IMR-90 (cell line): ENCODE results near the gene MIOX. TPM values are rescaled to one million over a fixed set of nuclear protein-coding genes. Genes with fewer than 3 reads are reported as not detected.

Experiments
- ATAC-seq: fragments of 200-7000 bp; cut with Tn5 transposase; 2 replicates; pipeline ENCODE4 v1.9.1; 2020; ENCODE audit warnings: low read depth, mild to moderate bottlenecking, moderate library complexity
- BruUV-seq: library from RNA; stranded (reverse); fragments of 400-500 nt; replicated peaks from 2 replicates; lab custom pipeline; 2021; lab: Mats Ljungman, UMichigan
- CTCF ChIA-PET: fragments of 300-600 bp; formaldehyde crosslinking; extraction: SDS; loops from one replicate; lab custom pipeline; 2021; ENCODE audit warnings: antibody characterized with exemption; lab: Yijun Ruan, JAX
- POLR2A ChIA-PET: fragments of 300-600 bp; sonication (Branson Sonifier 250); formaldehyde crosslinking; loops from one replicate; lab custom pipeline; 2022; ENCODE audit warnings: antibody characterized with exemption; ENCODE audit not compliant: unreplicated experiment; lab: Charles Lee
- DNase-seq: peaks from one replicate; pipeline ENCODE4 v3.0.0; 2013
- H2AFZ ChIP-seq: replicated peaks from 2 replicates; pipeline ENCODE3; 2013; ENCODE audit warnings: low read length, mild to moderate bottlenecking; ENCODE audit not compliant: poor library complexity
- H2AK5ac ChIP-seq: 2 replicates; pipeline ENCODE4 v1.6.1; 2013; ENCODE audit warnings: low read depth, low read length, inconsistent platforms
- H2AK9ac ChIP-seq: replicated peaks from 2 replicates; pipeline ENCODE3; 2013; ENCODE audit warnings: mild to moderate bottlenecking, low read depth, low read length, moderate library complexity; ENCODE audit not compliant: poor library complexity
- H2BK120ac ChIP-seq: 2 replicates; pipeline ENCODE4 v1.6.1; 2013; ENCODE audit warnings: low read depth, low read length, inconsistent platforms
- H2BK15ac ChIP-seq: 3 replicates; pipeline ENCODE4 v1.6.1; 2013; ENCODE audit warnings: low read depth, low read length, inconsistent platforms
- H2BK20ac ChIP-seq: 2 replicates; pipeline ENCODE4 v1.6.1; 2013; ENCODE audit warnings: low read depth, mild to moderate bottlenecking, inconsistent platforms, low read length, moderate library complexity
- H2BK5ac ChIP-seq: 2 replicates; pipeline ENCODE4 v1.6.1; 2013; ENCODE audit warnings: mild to moderate bottlenecking, low read depth, low read length, inconsistent platforms; ENCODE audit not compliant: poor library complexity, severe bottlenecking
- H3K14ac ChIP-seq: replicated peaks from 2 replicates; pipeline ENCODE4 v1.6.1; 2013; ENCODE audit warnings: low read depth, low read length, inconsistent platforms
- H3K18ac ChIP-seq: 2 replicates; pipeline ENCODE4 v1.6.1; 2013; ENCODE audit warnings: low read depth, low read length, control low read depth
- H3K23ac ChIP-seq: 2 replicates; pipeline ENCODE4 v1.6.1; 2013; ENCODE audit warnings: low read depth, low read length, inconsistent platforms
- H3K27ac ChIP-seq: 2 replicates; pipeline ENCODE4 v1.5.1; 2013; ENCODE audit warnings: mild to moderate bottlenecking, control low read depth, low read length; ENCODE audit not compliant: insufficient read depth
- H3K27me3 ChIP-seq: 2 replicates; pipeline ENCODE4 v1.6.1; 2013; ENCODE audit warnings: low read length; ENCODE audit not compliant: control insufficient read depth, insufficient read depth
- H3K36me3 ChIP-seq: 2 replicates; pipeline ENCODE4 v1.6.1; 2013; ENCODE audit warnings: low read length, mixed read lengths; ENCODE audit not compliant: control insufficient read depth, insufficient read depth
- H3K4ac ChIP-seq: 2 replicates; pipeline ENCODE4 v1.6.1; 2013; ENCODE audit warnings: low read depth, low read length, inconsistent platforms
- H3K4me1 ChIP-seq: 2 replicates; pipeline ENCODE4 v1.6.1; 2013; ENCODE audit warnings: low read length, mixed read lengths; ENCODE audit not compliant: control insufficient read depth, insufficient read depth
- H3K4me2 ChIP-seq: 2 replicates; pipeline ENCODE4 v1.6.1; 2013; ENCODE audit warnings: low read depth, mild to moderate bottlenecking, control low read depth, low read length, moderate library complexity
- H3K4me3 ChIP-seq: 2 replicates; pipeline ENCODE4 v1.5.1; 2013; ENCODE audit warnings: low read depth, mild to moderate bottlenecking, control low read depth, low read length, moderate library complexity; ENCODE audit not compliant: insufficient read depth
- H3K56ac ChIP-seq: 2 replicates; pipeline ENCODE4 v1.6.1; 2013; ENCODE audit warnings: low read length, inconsistent platforms; ENCODE audit not compliant: insufficient read depth; ENCODE audit errors: extremely low read depth
- H3K79me1 ChIP-seq, 2 experiments: 2 replicates each; pipeline ENCODE4 v1.6.1; 2013; ENCODE audit warnings: low read length in 2 of 2, inconsistent platforms in 1 of 2, low read depth in 1 of 2
- H3K9ac ChIP-seq: 2 replicates; pipeline ENCODE4 v1.6.1; 2013; ENCODE audit warnings: low read depth, low read length, control low read depth
- H3K9me1 ChIP-seq: 2 replicates; pipeline ENCODE4 v1.6.1; 2013; ENCODE audit warnings: low read length, inconsistent platforms; ENCODE audit not compliant: insufficient read depth
- H3K9me3 ChIP-seq: 2 replicates; pipeline ENCODE4 v1.6.1; 2013; ENCODE audit warnings: low read length; ENCODE audit not compliant: control insufficient read depth, insufficient read depth
- H4K20me1 ChIP-seq: 2 replicates; pipeline ENCODE4 v1.6.1; 2013; ENCODE audit warnings: low read length, inconsistent platforms; ENCODE audit not compliant: insufficient read depth
- H4K5ac ChIP-seq: 2 replicates; pipeline ENCODE4 v1.6.1; 2013; ENCODE audit warnings: mild to moderate bottlenecking, low read depth, low read length, control low read depth
- H4K8ac ChIP-seq, 2 experiments: 2 replicates each; pipeline ENCODE4 v1.6.1; 2013; ENCODE audit warnings: low read depth in 2 of 2, low read length in 2 of 2, control low read depth in 1 of 2, inconsistent platforms in 1 of 2
- H4K91ac ChIP-seq: 2 replicates; pipeline ENCODE4 v1.6.1; 2013; ENCODE audit warnings: low read depth, low read length, inconsistent platforms; ENCODE audit not compliant: insufficient read depth
- MAFK ChIP-seq: IDR thresholded peaks from 2 replicates; pipeline ENCODE4 v1.6.1; 2012; ENCODE audit warnings: low read depth, low read length, improper control_type of control experiment
- NFE2L2 ChIP-seq: fragments of 150-350 bp; IDR thresholded peaks from 2 replicates; pipeline ENCODE4 v1.6.1; 2016; ENCODE audit warnings: low read depth, mild to moderate bottlenecking, low read length
- RCOR1 ChIP-seq: IDR thresholded peaks from 2 replicates; pipeline ENCODE4 v1.6.1; 2012; ENCODE audit warnings: mild to moderate bottlenecking, low read length, improper control_type of control experiment; ENCODE audit not compliant: insufficient replicate concordance
- SMC3 ChIP-seq: fragments of 150-350 bp; IDR thresholded peaks from 2 replicates; pipeline ENCODE4 v1.6.1; 2016; ENCODE audit warnings: low read depth, mild to moderate bottlenecking, antibody characterized with exemption, low read length, moderate library complexity
- WGBS, 2 experiments: methylation state at CpG; one replicate each; pipeline versions ENCODE4 v1.1.5 to v1.1.7; 2013; ENCODE audit warnings: missing lambda C conversion rate in 2 of 2; ENCODE audit not compliant: insufficient read length in 1 of 2; ENCODE audit errors: extremely low coverage in 2 of 2; 5-methylcytosine and 5-hydroxymethylcytosine counted together
- dilution Hi-C: fragments of 300-500 bp; cut with HindIII; formaldehyde crosslinking; loops from one replicate; pipeline ENCODE4 v1.14.3; 2018; ENCODE audit warnings: low sequenced_read_pairs; ENCODE audit not compliant: unreplicated experiment
- in situ Hi-C: fragments of 300-500 bp; cut with MboI; formaldehyde crosslinking; loops from 3 replicates; pipeline ENCODE4 v1.14.3; 2019; ENCODE audit warnings: low sequenced_read_pairs, inconsistent platforms, mixed read lengths
- intact Hi-C: fragments of 100-400 bp; cut with micrococcal nuclease; formaldehyde crosslinking; loops from 2 replicates; pipeline ENCODE4 v1.10.0; 2022
- polyA plus RNA-seq, 3 experiments: library from polyadenylated mRNA; depleted of rRNA; stranded (reverse); fragments of >200 nt; gene quantifications; 2 replicates each; pipeline ENCODE4 v1.2.3, GENCODE V29; 2012; ENCODE audit warnings: low replicate concordance in 1 of 3
- total RNA-seq: library from RNA; depleted of rRNA; stranded (reverse); fragments of >200 nt; gene quantifications from 2 replicates; pipeline ENCODE4 v1.2.3, GENCODE V29; 2012

The MIOX gene
- total and polyA plus RNA-seq, 2 of the 4 experiments (the other 2 are of a cell fraction), result not detected

DNA sequence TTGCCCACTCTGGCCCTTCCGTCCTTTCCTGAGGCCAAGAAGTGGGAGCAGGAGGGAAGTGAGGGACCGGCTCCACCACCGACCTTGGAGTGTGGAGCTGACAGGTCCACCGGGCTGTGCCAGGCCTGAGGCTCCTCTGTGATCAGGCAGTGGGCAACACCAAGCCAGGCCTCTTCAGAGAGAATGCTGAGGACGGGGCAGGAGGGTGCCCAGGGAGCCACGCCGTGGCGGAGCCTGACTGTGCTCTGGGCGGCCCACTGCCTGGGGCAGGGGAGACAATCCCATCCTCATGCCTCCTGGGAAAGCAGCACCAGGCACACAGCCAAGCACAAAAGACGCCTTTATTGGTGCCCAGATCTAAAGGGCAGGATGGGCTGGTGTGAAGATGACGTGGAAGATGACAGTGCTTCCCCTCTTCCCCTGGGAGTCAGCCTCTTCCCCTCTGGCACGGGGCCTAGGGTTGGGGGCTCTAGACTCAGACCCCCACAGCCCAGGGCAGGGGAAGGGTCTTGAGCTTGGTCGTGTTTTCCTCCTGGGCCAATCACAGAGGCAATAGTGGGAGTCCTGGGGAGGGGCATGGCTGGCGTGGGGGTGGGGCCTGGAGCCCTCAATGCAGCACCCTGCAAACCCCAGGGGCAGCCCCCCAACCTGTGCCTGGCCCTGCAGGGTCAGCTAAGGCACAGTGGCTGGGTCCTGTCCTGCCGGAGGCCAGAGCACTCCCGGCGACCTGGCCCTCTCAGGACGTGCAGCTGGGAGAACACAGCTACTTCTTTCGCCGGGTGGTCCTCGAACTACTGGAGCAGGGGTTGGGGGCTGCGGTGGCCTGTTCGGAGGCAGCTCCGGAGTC, 16.2 kb downstream of the MIOX start:
- H4K91ac ChIP-seq, result no peak overlapping the region
- H2BK5ac ChIP-seq, result no peak overlapping the region
- in situ Hi-C loops, result no loop called here
- dilution Hi-C loops, result no loop called here
- ATAC-seq (no peak), DNase-seq (no peak)
- H3K56ac ChIP-seq, result no peak overlapping the region
- peaks cover 28% of the 10 kb centered on the region; the same call in 1 of the 2 replicates for H3K36me3 ChIP-seq
- no peak overlapping the region for H3K27ac ChIP-seq
- peaks cover 2% of the 10 kb centered on the region; the same call in 1 of the 2 replicates for H3K4me1 ChIP-seq
- POLR2A ChIA-PET, result no interaction called here
- no peak overlapping the region for H3K23ac ChIP-seq
- no peak overlapping the region for H2BK120ac ChIP-seq
- 88% methylated on average over 6 of the region's 24 CpGs; no CpG with 5 or more reads in 1 of the 2 experiments for WGBS, 2 experiments
- intact Hi-C loops, result no loop called here
- H4K5ac ChIP-seq, result no peak overlapping the region
- H2BK15ac ChIP-seq, result no peak overlapping the region
- no peak overlapping the region for H3K4me3 ChIP-seq
- no peaks in the 10 kb centered on the region for H3K27me3 ChIP-seq
- no peak overlapping the region for H4K8ac ChIP-seq
- CTCF ChIA-PET, result interaction anchor here (0.5 kb wide), 1 partner anchor 37 kb away, joined by 6 read pairs; no protein-coding TSS in a partner anchor
- BruUV-seq, result TSS peak; percentile 69
- no peak overlapping the region for H2AK5ac ChIP-seq
- H3K9me3 ChIP-seq, result no peaks in the 10 kb centered on the region
- no peak overlapping the region for H3K18ac ChIP-seq
- H3K9me1 ChIP-seq, result no peaks in the 10 kb centered on the region
- no peak overlapping the region for H2AFZ ChIP-seq
- H3K4me2 ChIP-seq, result no peak overlapping the region
- no peak for TF ChIP-seq NFE2L2
- no peak for TF ChIP-seq SMC3
- TF ChIP-seq RCOR1, result no peak
- TF ChIP-seq MAFK, result no peak
- H4K20me1 ChIP-seq, result no peaks in the 10 kb centered on the region; the same call in 1 of the 2 replicates
- H3K9ac ChIP-seq, result no peak overlapping the region
- H2BK20ac ChIP-seq, result no peak overlapping the region
- H3K4ac ChIP-seq, result no peak overlapping the region
- no peak overlapping the region for H3K14ac ChIP-seq
- peaks cover 0 to 29% of the 10 kb centered on the region in 2 experiments; a peak in 3 of 4 replicates for H3K79me1 ChIP-seq
- no peak overlapping the region for H2AK9ac ChIP-seq
